BJ (cell line): ENCODE data around the gene BFSP1. TPM values are rescaled to one million over a fixed set of nuclear protein-coding genes. Genes with fewer than 3 reads are reported as not detected.
A peak's percentile ranks its signal among the peaks of the same experiment; 100 is the strongest.

Experiments used
- CTCF ChIA-PET: fragments of 350-600 bp; formaldehyde crosslinking; extraction: SDS; loops from one replicate; lab custom pipeline; 2021; ENCODE audit warnings: antibody characterized with exemption, inconsistent platforms; lab: Yijun Ruan, JAX
- POLR2A ChIA-PET: fragments of 300-600 bp; sonication (Branson Sonifier 250); formaldehyde crosslinking; extraction: SDS; loops from one replicate; lab custom pipeline; 2021; ENCODE audit warnings: antibody characterized with exemption; lab: Charles Lee
- DNase-seq: peaks from one replicate; pipeline ENCODE4 v3.0.0-alpha.2; 2011; ENCODE audit warnings: low read depth
- H3K27me3 ChIP-seq: 2 replicates; pipeline ENCODE4 v1.6.0; 2011; ENCODE audit warnings: low read length; ENCODE audit not compliant: control insufficient read depth, insufficient read depth
- H3K36me3 ChIP-seq: 2 replicates; pipeline ENCODE4 v1.5.1; 2011; ENCODE audit warnings: low read length; ENCODE audit not compliant: control insufficient read depth, insufficient read depth
- H3K4me3 ChIP-seq: 2 replicates; pipeline ENCODE4 v1.5.1; 2011; ENCODE audit warnings: low read depth, mild to moderate bottlenecking, control low read depth, low read length
- CTCF ChIP-seq: IDR thresholded peaks from 2 replicates; pipeline ENCODE4 v1.5.1; 2011; ENCODE audit warnings: low read depth, mild to moderate bottlenecking, control low read depth, inconsistent platforms, low read length, moderate library complexity; ENCODE audit not compliant: insufficient read depth
- polyA minus RNA-seq: library from RNA; depleted of rRNA, polyadenylated mRNA; stranded (reverse); fragments of >200 nt; gene quantifications from 2 replicates; pipeline ENCODE4 v1.2.3, GENCODE V29; 2011; rRNA and poly(A)+ RNA removed
- polyA plus RNA-seq: library from polyadenylated mRNA; depleted of rRNA; stranded (reverse); fragments of >200 nt; gene quantifications from 2 replicates; pipeline ENCODE4 v1.2.3, GENCODE V29; 2011; rRNA removed

The BFSP1 gene
- polyA plus RNA-seq (2.3 and 2.4 TPM in 2 replicates), polyA minus RNA-seq (0.76 and 0.87 TPM in 2 replicates)

GRCh38 chr20:17530716-17531664 lies at the start of gene BFSP1:
TSS of gene BFSP1 (minus strand) at chr20:17531379. CDS start at chr20:17531329, 50 bp downstream.
- DNase-seq, result no peak
- H3K4me3 ChIP-seq, result peak within 1 kb of the TSS; percentile 30
- no peak for TF ChIP-seq CTCF
- CTCF ChIA-PET, result interaction anchor here (0.7 to 1.2 kb wide), 8 partner anchors 12 to 134 kb away, joined by 3 to 5 read pairs (median 3); no protein-coding TSS in a partner anchor
- H3K36me3 ChIP-seq, result no peaks in the 10 kb centered on the region
- POLR2A ChIA-PET, result interaction anchor here (0.5 to 0.6 kb wide), 2 partner anchors 40 to 79 kb away, joined by 3 read pairs; no protein-coding TSS in a partner anchor
- H3K27me3 ChIP-seq, result no peaks in the 10 kb centered on the region

- no peak for DNase-seq
- ChIA-PET CTCF (interaction anchor here (0.9 to 2.1 kb wide), 2 partner anchors 11 to 41 kb away, joined by 3 to 7 read pairs; partner anchors contain the start of gene DSTN), POLR2A (no interaction called here)
- Histone ChIP-seq H3K36me3 (peaks cover 3% of the 10 kb centered on the region), H3K4me3 (no peak overlapping the region), H3K27me3 (no peaks in the 10 kb centered on the region)
- TF ChIP-seq CTCF, result no peak
Measured at GRCh38 chr20:17580895-17581294, 49.7 kb upstream of the BFSP1 start.

GRCh38 chr20:17579369-17580039 lies 48.3 kb upstream of the BFSP1 start:
- POLR2A ChIA-PET, result no interaction called here
- Histone ChIP-seq H3K27me3 (no peaks in the 10 kb centered on the region), H3K4me3 (no peak overlapping the region), H3K36me3 (peaks cover 3% of the 10 kb centered on the region)
- CTCF ChIA-PET, result interaction anchor here (1.3 to 2.1 kb wide), 3 partner anchors 9 to 43 kb away, joined by 3 to 7 read pairs (median 6); partner anchors contain the start of gene DSTN
- DNase-seq, result no peak
- TF ChIP-seq CTCF, result no peak

DNA sequence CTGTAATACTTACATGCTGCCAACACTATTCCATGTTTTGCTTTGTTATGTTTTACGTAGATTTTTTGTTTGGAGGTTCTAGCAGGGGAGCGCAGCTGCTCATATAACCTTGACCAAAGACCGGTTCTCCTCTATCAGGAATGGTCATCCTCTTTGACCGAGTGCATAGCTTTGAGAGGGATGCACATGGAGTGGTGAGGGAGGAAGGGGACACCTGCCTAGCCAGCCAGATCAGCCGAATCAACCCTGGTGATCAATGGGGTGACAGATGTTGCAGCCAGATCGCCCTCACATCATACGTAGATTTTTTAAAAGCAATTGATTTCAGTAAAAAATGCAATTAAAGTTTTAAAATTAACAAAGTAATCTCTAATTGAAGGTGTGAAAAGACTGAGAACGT lies 45.0 kb upstream of the BFSP1 start:
- POLR2A ChIA-PET, result no interaction called here

More for the DNA sequence above, 45.0 kb upstream of the BFSP1 start:
- Histone ChIP-seq H3K4me3 (no peak overlapping the region), H3K27me3 (no peaks in the 10 kb centered on the region), H3K36me3 (0 out of 2 replicates have a peak, but pooled peaks cover 2% of the 10 kb centered on the region)
- no peak for TF ChIP-seq CTCF
- CTCF ChIA-PET, result no interaction called here
- no peak for DNase-seq
